Activated CD4-positive, alpha-beta memory T cell treated with anti-CD3 and anti-CD28 coated beads for 36 hours (primary cell): ENCODE data around the gene HEBP2. TPM values are rescaled to one million over a fixed set of nuclear protein-coding genes. Genes with fewer than 3 reads are reported as not detected.

Experiments
- CTCF ChIA-PET: fragments of 350-600 bp; sonication (Branson Sonifier 250); formaldehyde crosslinking; loops from one replicate; lab custom pipeline; 2021; ENCODE audit warnings: antibody characterized with exemption, inconsistent platforms; lab: Charles Lee
- POLR2A ChIA-PET: fragments of 350-600 bp; sonication (Branson Sonifier 250); formaldehyde crosslinking; loops from one replicate; lab custom pipeline; 2021; ENCODE audit warnings: antibody characterized with exemption; lab: Charles Lee
- DNase-seq: peaks from one replicate; pipeline ENCODE4 v3.0.0-alpha.2; 2020
- H3K27ac Mint-ChIP-seq: one replicate; pipeline ENCODE4 v1.8.0; 2021; ENCODE audit warnings: mixed read lengths
- H3K27me3 Mint-ChIP-seq: one replicate; pipeline ENCODE4 v1.8.0; 2021; ENCODE audit warnings: mixed read lengths
- H3K36me3 Mint-ChIP-seq: one replicate; pipeline ENCODE4 v1.8.0; 2021; ENCODE audit warnings: mixed read lengths
- H3K4me1 Mint-ChIP-seq: one replicate; pipeline ENCODE4 v1.8.0; 2021; ENCODE audit warnings: low read depth, mixed read lengths
- H3K4me3 Mint-ChIP-seq: one replicate; pipeline ENCODE4 v1.8.0; 2021; ENCODE audit warnings: mild to moderate bottlenecking, mixed read lengths
- H3K9me3 Mint-ChIP-seq: one replicate; pipeline ENCODE4 v1.8.0; 2021; ENCODE audit warnings: mixed read lengths
- intact Hi-C: fragments of 100-400 bp; cut with micrococcal nuclease; formaldehyde crosslinking; loops from one replicate; pipeline ENCODE4 v1.15.1; 2023
- total RNA-seq, 2 experiments: library from RNA; stranded (reverse); gene quantifications; one replicate each; pipeline ENCODE4 v1.2.3, GENCODE V29; 2021

The HEBP2 gene
- total RNA-seq, 2 experiments from 2014 or later, result 49.5 to 49.6 TPM

DNA sequence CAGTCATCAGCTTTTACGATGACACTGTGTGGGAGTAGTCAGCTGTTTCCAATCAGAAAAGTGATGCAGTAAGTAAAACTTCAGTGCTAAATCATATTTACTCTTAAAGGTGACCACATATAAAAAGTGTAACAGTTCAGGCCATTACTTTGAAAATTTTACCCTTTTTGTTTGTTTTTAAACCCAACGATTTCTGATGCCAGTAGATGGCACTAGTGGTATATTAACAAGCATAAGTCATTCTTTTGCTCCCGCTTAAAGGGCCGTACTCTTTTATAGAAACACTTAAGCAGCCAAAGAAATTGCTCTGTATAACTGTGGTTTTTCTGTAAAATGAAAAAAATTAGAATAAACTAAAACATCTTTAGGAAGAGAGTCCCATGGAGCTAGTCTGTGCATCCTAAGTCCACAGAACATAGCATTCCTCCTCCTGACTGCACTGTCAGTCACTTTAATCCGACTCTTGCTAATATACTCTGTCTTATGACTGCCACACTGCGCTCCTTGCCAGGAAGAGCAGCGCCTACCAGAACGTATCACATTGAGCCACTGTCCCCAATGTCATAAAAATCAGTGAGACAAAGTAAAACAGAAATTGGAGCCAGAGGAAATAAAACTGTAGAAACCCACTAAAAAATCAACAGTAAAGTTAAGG is 25.0 kb downstream of the HEBP2 start:
- POLR2A ChIA-PET, result no interaction called here
- no peak for DNase-seq
- H3K9me3 Mint-ChIP-seq, result no peaks in the 10 kb centered on the region
- H3K27me3 Mint-ChIP-seq, result no peaks in the 10 kb centered on the region
- intact Hi-C loops, result loop anchor here (1.0 to 5.0 kb wide), 5 partner anchors 38 to 312 kb away; no protein-coding TSS in a partner anchor
- no peaks in the 10 kb centered on the region for H3K4me1 Mint-ChIP-seq
- no peak overlapping the region for H3K27ac Mint-ChIP-seq
- H3K36me3 Mint-ChIP-seq, result no peaks in the 10 kb centered on the region
- CTCF ChIA-PET, result interaction anchor here (0.6 to 7.2 kb wide), 18 partner anchors 11 to 545 kb away, joined by 3 to 123 read pairs (median 4); no protein-coding TSS in a partner anchor
- H3K4me3 Mint-ChIP-seq, result no peak overlapping the region

DNA sequence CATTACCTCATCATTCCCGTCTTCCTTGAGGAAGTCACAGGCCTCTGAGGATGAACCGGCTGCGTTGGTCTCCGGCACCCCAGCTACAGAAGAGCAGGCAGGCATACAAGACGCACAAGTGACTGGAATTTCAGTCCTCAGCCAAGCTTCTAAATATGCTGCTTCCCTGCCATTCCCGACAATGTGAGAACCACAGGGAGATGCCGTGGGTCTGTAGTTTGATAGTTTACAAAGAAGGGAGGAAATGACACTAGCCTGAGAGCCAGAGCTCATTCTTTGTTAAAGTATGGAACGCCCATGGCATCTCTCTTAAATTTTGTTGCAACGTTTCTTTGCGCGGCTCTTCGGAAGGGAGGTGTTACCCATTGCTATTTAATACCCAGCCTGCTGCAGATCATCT is 25.7 kb downstream of the HEBP2 start:
- Mint-ChIP-seq H3K9me3 (no peaks in the 10 kb centered on the region), H3K27ac (no peak overlapping the region), H3K27me3 (no peaks in the 10 kb centered on the region), H3K36me3 (no peaks in the 10 kb centered on the region), H3K4me1 (no peaks in the 10 kb centered on the region), H3K4me3 (no peak overlapping the region)
- DNase-seq, result no peak
- intact Hi-C loops, result loop anchor here (1.0 to 5.0 kb wide), 5 partner anchors 38 to 313 kb away; no protein-coding TSS in a partner anchor
- CTCF ChIA-PET, result interaction anchor here (0.6 to 7.2 kb wide), 17 partner anchors 12 to 337 kb away, joined by 3 to 123 read pairs (median 5); no protein-coding TSS in a partner anchor
- POLR2A ChIA-PET, result no interaction called here

DNA sequence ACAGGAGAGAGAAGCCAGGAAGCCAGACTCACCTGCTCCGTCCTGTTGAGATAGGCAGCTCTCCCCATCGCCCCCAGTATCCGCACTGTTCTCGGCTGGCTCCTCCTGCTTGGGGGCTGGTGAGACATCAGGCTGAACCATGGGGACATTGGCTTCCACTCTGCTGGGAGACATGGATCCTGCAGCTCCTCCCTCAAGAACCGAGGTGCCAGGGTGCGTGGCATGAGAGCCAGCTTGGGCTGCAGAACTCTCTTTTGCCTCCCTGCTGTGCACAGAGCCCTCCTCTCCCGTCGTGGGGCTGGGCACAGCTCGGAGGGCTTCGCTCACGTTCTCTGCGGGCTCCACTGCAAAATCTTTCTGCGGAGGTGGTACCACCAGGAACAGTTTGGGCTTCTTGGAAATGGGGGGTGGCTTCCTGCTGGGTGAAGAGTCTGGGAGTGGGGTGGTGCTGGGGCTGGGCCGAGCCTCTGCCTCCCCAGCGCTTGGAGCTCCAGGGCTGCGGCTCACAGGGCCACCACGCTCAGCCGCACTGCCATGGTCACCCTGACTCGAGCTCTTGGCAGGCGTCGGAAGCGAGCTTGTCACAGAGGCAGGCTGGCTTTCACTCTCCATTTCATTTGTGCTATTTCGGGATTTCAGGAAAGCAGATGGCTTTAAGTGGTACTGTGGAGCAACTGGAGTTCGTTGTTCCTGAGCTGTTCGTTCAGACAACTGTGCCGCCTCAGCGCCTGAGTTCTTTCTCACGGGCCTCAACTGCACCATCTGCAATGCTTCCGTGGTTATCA is 26.5 kb downstream of the HEBP2 start:
- H3K36me3 Mint-ChIP-seq, result no peaks in the 10 kb centered on the region
- POLR2A ChIA-PET, result no interaction called here
- H3K27ac Mint-ChIP-seq, result no peak overlapping the region
- intact Hi-C loops, result no loop called here
- H3K9me3 Mint-ChIP-seq, result no peaks in the 10 kb centered on the region
- no peak for DNase-seq
- H3K4me3 Mint-ChIP-seq, result no peak overlapping the region
- no peaks in the 10 kb centered on the region for H3K27me3 Mint-ChIP-seq
- H3K4me1 Mint-ChIP-seq, result no peaks in the 10 kb centered on the region
- CTCF ChIA-PET, result interaction anchor here (0.6 to 7.2 kb wide), 14 partner anchors 16 to 336 kb away, joined by 3 to 123 read pairs (median 6); no protein-coding TSS in a partner anchor

DNA sequence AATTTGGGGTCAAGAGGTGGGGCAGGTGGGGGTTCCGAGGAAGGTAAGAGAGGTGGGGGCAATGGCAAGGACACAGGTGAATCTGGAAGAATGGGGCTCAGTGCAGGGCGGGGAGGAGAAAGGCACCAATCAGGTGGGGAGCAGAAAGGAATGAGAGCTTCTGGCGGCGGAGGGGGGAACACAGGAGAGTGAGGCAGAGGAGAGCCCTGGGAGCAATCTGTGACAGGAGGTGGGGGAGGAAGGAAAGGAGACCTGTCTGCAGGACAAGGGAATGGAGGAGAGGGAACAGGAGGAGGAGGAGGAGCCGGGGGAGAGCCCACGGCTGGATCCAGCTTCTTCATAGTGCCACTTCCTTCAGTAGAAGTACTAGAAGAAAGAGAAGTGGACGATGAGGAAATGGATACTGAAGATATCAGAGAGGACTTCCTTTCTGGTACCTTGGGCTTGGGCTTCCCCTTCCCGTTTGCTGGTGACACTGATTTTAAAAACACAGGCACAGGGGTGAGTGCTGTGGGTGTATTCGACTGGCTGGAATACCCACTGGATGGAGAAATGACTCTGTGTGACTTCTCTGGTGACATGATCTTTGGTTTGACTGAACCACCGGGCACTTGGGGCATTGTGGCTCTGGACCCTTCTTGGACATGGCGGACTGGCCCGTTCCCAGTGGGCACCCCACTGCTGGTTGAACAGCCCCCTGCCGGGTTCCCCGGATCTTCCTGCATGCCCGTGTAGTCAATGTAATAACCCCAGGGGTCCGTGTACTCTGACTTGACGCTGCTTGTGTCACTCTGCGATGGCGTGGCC is 27.4 kb downstream of the HEBP2 start:
- Mint-ChIP-seq H3K36me3 (no peaks in the 10 kb centered on the region), H3K27me3 (no peaks in the 10 kb centered on the region), H3K4me1 (no peaks in the 10 kb centered on the region), H3K9me3 (no peaks in the 10 kb centered on the region), H3K4me3 (no peak overlapping the region), H3K27ac (no peak overlapping the region)
- ChIA-PET CTCF (interaction anchor here (0.5 to 7.2 kb wide), 5 partner anchors 15 to 318 kb away, joined by 3 to 123 read pairs (median 40); no protein-coding TSS in a partner anchor), POLR2A (no interaction called here)
- DNase-seq, result no peak
- intact Hi-C loops, result no loop called here

DNA sequence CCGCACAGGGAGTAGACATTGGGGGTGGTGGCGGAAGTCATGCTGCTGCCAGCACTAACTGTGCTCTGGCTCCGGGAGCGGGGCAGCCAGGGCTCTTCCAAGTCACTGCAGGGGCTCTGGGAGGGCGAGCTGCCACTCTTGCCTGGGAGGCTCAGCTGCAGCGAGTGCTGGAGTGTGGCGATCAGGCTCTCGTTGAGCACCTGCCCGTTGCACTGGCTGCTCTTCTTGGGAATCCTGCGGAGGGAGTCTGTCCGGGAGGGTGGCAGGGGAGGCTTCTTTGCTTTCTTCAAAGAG is 28.0 kb downstream of the HEBP2 start:
- POLR2A ChIA-PET, result no interaction called here

DNA sequence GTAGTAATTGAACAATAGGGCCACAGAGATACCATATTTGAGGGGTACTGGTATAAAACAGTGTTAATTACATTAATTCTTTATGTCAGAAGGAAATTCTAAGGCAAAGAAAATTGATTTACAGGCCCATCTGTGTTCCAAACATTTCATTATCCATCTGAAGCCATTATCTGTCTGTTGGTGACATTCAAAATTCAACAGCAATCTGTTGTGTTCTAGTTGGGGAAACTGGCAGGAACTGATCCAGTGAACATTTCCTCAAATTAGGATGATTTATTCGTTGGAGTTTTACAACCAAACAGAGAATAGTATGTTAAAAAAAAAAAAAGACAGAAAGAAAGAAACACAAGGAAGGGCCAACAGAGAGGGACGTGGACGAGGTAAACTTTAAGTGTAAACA is 30.1 kb downstream of the HEBP2 start:
- no peaks in the 10 kb centered on the region for H3K27me3 Mint-ChIP-seq
- no peak overlapping the region for H3K4me3 Mint-ChIP-seq
- CTCF ChIA-PET, result interaction anchor here (3.8 kb wide), 1 partner anchor 75 kb away, joined by 21 read pairs; no protein-coding TSS in a partner anchor
- POLR2A ChIA-PET, result no interaction called here
- DNase-seq, result no peak
- H3K9me3 Mint-ChIP-seq, result no peaks in the 10 kb centered on the region
- H3K27ac Mint-ChIP-seq, result no peak overlapping the region
- H3K4me1 Mint-ChIP-seq, result no peaks in the 10 kb centered on the region
- intact Hi-C loops, result no loop called here
- H3K36me3 Mint-ChIP-seq, result no peaks in the 10 kb centered on the region

More for the DNA sequence above, 28.0 kb downstream of the HEBP2 start:
- no peak overlapping the region for H3K27ac Mint-ChIP-seq
- H3K4me3 Mint-ChIP-seq, result no peak overlapping the region
- CTCF ChIA-PET, result interaction anchor here (0.5 to 7.2 kb wide), 3 partner anchors 15 to 319 kb away, joined by 3 to 123 read pairs (median 4); no protein-coding TSS in a partner anchor
- H3K27me3 Mint-ChIP-seq, result no peaks in the 10 kb centered on the region
- H3K36me3 Mint-ChIP-seq, result no peaks in the 10 kb centered on the region
- no peak for DNase-seq
- intact Hi-C loops, result no loop called here
- H3K9me3 Mint-ChIP-seq, result no peaks in the 10 kb centered on the region
- no peaks in the 10 kb centered on the region for H3K4me1 Mint-ChIP-seq

DNA sequence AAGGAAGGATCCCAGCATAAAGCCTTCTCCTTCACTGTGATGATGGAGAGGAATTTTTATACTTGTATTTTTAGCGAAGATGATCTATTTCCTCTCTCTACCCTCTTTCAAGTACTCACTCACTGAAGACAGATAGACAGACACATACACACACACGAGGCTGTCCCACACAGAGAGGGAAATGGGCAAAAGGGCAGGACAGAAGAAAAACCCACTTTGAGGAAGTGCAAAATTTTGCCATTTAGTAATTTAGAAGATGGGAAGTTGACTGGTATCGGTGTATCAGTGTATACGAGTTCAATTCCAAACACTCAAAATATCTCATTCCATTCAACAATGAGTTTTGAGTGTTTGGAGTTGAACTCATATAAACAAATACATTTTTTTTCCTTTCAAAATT is 30.9 kb downstream of the HEBP2 start:
- Mint-ChIP-seq H3K27me3 (no peaks in the 10 kb centered on the region), H3K9me3 (no peaks in the 10 kb centered on the region), H3K36me3 (no peaks in the 10 kb centered on the region), H3K27ac (no peak overlapping the region), H3K4me3 (no peak overlapping the region), H3K4me1 (no peaks in the 10 kb centered on the region)
- CTCF ChIA-PET, result interaction anchor here (2.0 to 3.8 kb wide), 2 partner anchors 75 to 83 kb away, joined by 8 to 21 read pairs; no protein-coding TSS in a partner anchor
- no peak for DNase-seq
- intact Hi-C loops, result no loop called here
- POLR2A ChIA-PET, result no interaction called here

DNA sequence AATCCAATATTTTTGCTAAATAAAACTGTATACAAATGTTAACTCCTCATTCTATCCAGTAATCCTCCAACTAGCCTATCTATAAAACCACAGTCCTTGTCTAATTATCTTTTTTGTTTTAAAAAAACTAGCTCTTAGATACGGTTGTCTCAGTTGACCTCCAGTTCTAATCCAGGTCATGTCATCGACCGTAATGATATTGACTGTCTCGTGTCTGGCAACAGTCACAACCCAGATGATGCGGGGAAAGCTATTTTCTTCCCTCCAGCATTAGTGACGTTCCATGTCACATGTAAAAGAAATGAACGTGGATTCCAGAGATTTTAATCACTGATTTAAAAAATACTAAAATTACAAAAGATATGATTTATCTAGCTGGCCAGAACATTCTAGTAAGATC is 35.5 kb downstream of the HEBP2 start:
- no peak for DNase-seq
- Mint-ChIP-seq H3K4me3 (no peak overlapping the region), H3K4me1 (no peaks in the 10 kb centered on the region), H3K9me3 (no peaks in the 10 kb centered on the region), H3K27ac (no peak overlapping the region), H3K27me3 (no peaks in the 10 kb centered on the region), H3K36me3 (no peaks in the 10 kb centered on the region)
- intact Hi-C loops, result no loop called here
- ChIA-PET POLR2A (no interaction called here), CTCF (no interaction called here)

DNA sequence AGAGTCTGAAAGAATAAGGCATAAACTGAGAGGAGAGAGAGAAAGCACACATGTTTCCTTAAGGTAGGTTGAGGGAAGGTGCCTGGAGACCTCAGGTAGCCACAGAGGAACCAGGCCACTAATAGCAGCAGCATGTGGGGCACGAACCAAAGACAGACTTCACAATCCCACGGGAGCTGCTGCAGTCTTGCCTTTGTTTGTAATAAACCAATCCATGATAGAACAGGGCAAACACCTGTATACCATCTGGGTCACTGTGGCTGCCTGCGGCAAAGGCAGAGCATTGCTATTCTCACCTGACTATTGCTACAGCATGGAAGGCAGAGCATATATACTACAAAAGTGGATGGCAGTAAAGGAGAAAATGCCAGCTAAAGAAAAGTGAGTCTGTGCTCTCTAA is 36.3 kb downstream of the HEBP2 start:
- DNase-seq, result no peak
- H3K4me1 Mint-ChIP-seq, result no peaks in the 10 kb centered on the region
- CTCF ChIA-PET, result interaction anchor here (2.3 kb wide), 1 partner anchor 69 kb away, joined by 8 read pairs; no protein-coding TSS in a partner anchor
- POLR2A ChIA-PET, result no interaction called here
- H3K9me3 Mint-ChIP-seq, result no peaks in the 10 kb centered on the region
- intact Hi-C loops, result no loop called here
- H3K27ac Mint-ChIP-seq, result no peak overlapping the region
- H3K27me3 Mint-ChIP-seq, result no peaks in the 10 kb centered on the region
- H3K36me3 Mint-ChIP-seq, result no peaks in the 10 kb centered on the region
- H3K4me3 Mint-ChIP-seq, result no peak overlapping the region

DNA sequence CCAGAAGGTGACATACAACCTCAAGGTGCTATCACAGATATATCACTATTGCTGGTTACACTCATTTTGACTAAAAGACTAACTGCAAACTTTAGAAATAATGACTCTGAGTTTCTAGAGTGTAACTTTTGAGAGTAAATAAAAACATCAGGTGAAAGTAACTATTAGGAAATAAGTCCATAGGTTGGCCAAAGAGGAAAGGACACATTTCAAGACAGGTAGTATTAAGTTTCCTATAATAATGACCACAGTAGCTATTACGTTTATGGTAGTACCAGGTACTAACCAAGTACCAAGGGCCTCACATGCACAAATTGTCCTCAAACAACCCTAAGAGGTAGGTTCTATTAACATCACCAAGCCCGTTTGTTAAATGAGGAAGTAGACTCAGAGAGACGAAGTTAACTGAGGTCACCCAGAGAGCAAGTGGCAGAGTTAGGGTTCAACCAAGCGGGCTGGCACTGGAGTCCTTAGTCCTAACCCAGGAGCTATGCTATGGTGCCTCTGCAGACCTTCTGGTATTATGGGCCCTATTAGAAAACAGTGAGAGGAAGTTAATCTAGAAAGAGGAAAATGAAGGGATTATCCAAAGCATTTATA is 36.8 kb downstream of the HEBP2 start:
- Mint-ChIP-seq H3K36me3 (no peaks in the 10 kb centered on the region), H3K9me3 (no peaks in the 10 kb centered on the region), H3K27ac (no peak overlapping the region), H3K27me3 (no peaks in the 10 kb centered on the region), H3K4me1 (no peaks in the 10 kb centered on the region), H3K4me3 (no peak overlapping the region)
- DNase-seq, result no peak
- intact Hi-C loops, result no loop called here
- POLR2A ChIA-PET, result no interaction called here
- CTCF ChIA-PET, result interaction anchor here (1.0 to 2.3 kb wide), 2 partner anchors 13 to 68 kb away, joined by 3 to 8 read pairs; no protein-coding TSS in a partner anchor

DNA sequence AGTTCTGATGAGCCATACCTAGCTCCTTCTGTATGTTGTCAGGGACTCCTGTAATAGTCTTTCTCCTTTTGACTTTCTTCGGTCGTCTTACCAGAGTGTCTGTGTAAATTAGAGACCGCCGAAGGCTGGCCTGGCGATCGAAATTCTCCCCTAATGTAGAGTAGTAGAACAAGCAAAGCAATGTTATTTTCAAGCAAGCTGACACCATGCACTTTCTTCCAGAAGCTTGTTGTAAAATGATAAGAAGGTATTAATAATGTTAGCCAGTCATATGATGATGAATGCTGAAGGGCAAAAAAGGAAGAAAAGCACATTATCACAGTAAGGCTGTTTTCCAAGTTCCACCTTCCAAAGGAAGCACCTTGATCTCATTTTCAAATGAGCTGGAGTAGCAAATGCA is 37.9 kb downstream of the HEBP2 start:
- H3K9me3 Mint-ChIP-seq, result no peaks in the 10 kb centered on the region
- no peak overlapping the region for H3K4me3 Mint-ChIP-seq
- ChIA-PET CTCF (interaction anchor here (1.0 to 2.3 kb wide), 2 partner anchors 15 to 67 kb away, joined by 3 to 8 read pairs; no protein-coding TSS in a partner anchor), POLR2A (no interaction called here)
- no peak overlapping the region for H3K27ac Mint-ChIP-seq
- DNase-seq, result no peak
- intact Hi-C loops, result no loop called here
- H3K36me3 Mint-ChIP-seq, result no peaks in the 10 kb centered on the region
- no peaks in the 10 kb centered on the region for H3K27me3 Mint-ChIP-seq
- H3K4me1 Mint-ChIP-seq, result no peaks in the 10 kb centered on the region
